GM13977 (cell line): ENCODE data around the gene STOX1.
"Not testable (repeated sequence)": the region's sequence is repeated elsewhere in the genome, so short reads cannot be mapped to it uniquely, and the experiment has no call there.

Experiments used
- DNase-seq: peaks from one replicate; pipeline ENCODE4 v3.0.0; 2012; ENCODE audit warnings: low spot score
- CTCF ChIP-seq: IDR thresholded peaks from 2 replicates; pipeline ENCODE4 v1.5.1; 2012; ENCODE audit warnings: mild to moderate bottlenecking, control low read depth; ENCODE audit not compliant: insufficient read depth; ENCODE audit errors: extremely low read depth, missing control alignments
- in situ Hi-C: fragments of 300-500 bp; cut with MboI; formaldehyde crosslinking; loops from one replicate; pipeline ENCODE4 v1.12.0; 2022; ENCODE audit warnings: low sequenced_read_pairs, low pct_unique_long_range_greater_than_20kb, mixed read lengths, inconsistent platforms; ENCODE audit not compliant: unreplicated experiment

Gene STOX1

GRCh38 chr10:68812420-68812819, 14.9 kb upstream of the STOX1 start:
- DNase-seq, result no peak
- no peak for TF ChIP-seq CTCF
- in situ Hi-C loops, result no loop called here

GRCh38 chr10:68813559-68813958, 13.8 kb upstream of the STOX1 start:
- no peak for TF ChIP-seq CTCF

GRCh38 chr10:68816796-68817412, 10.4 kb upstream of the STOX1 start:
- in situ Hi-C loops, result no loop called here
- TF ChIP-seq CTCF, result no peak
- no peak for DNase-seq

More at GRCh38 chr10:68813559-68813958, 13.8 kb upstream of the STOX1 start:
- in situ Hi-C loops, result no loop called here
- no peak for DNase-seq

GRCh38 chr10:68820359-68820758, 7.0 kb upstream of the STOX1 start:
- in situ Hi-C loops, DNase-seq: not testable (repeated sequence)

GRCh38 chr10:68822626-68823025, 4.7 kb upstream of the STOX1 start:
- in situ Hi-C loops, DNase-seq: not testable (repeated sequence)

GRCh38 chr10:68827592-68827959, 245 bp downstream of the STOX1 start:
- not testable (repeated sequence) for DNase-seq

GRCh38 chr10:68828083-68828601, 811 bp downstream of the STOX1 start:
- DNase-seq, in situ Hi-C loops: not testable (repeated sequence)

More at GRCh38 chr10:68827592-68827959, 245 bp downstream of the STOX1 start:
- in situ Hi-C loops, result not testable (repeated sequence)

GRCh38 chr10:68828833-68829232, 1.5 kb downstream of the STOX1 start:
- in situ Hi-C loops, result no loop called here
- no peak for TF ChIP-seq CTCF
- DNase-seq, result no peak

- TF ChIP-seq CTCF, result no peak
- in situ Hi-C loops, result no loop called here
- no peak for DNase-seq
Measured at GRCh38 chr10:68829521-68829920, 2.2 kb downstream of the STOX1 start.
